ENCODE measurements around the gene PIBF1.
"Not testable (repeated sequence)": the region's sequence is repeated elsewhere in the genome, so short reads cannot be mapped to it uniquely, and the experiment has no call there.

Gene PIBF1

GRCh38 chr13:73018336-73018735 lies 236.4 kb downstream of the PIBF1 start:
- no peak for DNase-seq (ENCODE audit: low read depth)

GRCh38 chr13:73025217-73026012 lies 243.5 kb downstream of the PIBF1 start:
- DNase-seq (ENCODE audit: low read depth) = no peak

- DNase-seq (ENCODE audit: low read depth) = no peak
Measured at GRCh38 chr13:73034901-73035300, 253.0 kb downstream of the PIBF1 start.

GRCh38 chr13:73035660-73036059 lies 253.7 kb downstream of the PIBF1 start:
- no peak for DNase-seq (ENCODE audit: low read depth)

- no peak for DNase-seq (ENCODE audit: low read depth)
Measured at GRCh38 chr13:73036566-73036965, 254.6 kb downstream of the PIBF1 start.

- DNase-seq (ENCODE audit: low read depth) = no peak
Measured at GRCh38 chr13:73038064-73038463, 256.1 kb downstream of the PIBF1 start.

GRCh38 chr13:73039201-73040108 lies 257.5 kb downstream of the PIBF1 start:
- DNase-seq (ENCODE audit: low read depth) = no peak

GRCh38 chr13:73040484-73040883 lies 258.6 kb downstream of the PIBF1 start:
- DNase-seq (ENCODE audit: low read depth) = no peak

GRCh38 chr13:73040968-73041596 lies 259.1 kb downstream of the PIBF1 start:
- no peak for DNase-seq (ENCODE audit: low read depth)

GRCh38 chr13:73045031-73045430 lies 263.1 kb downstream of the PIBF1 start:
- no peak for DNase-seq (ENCODE audit: low read depth)

GRCh38 chr13:73048615-73049014 lies 266.7 kb downstream of the PIBF1 start:
- DNase-seq (ENCODE audit: low read depth) = not testable (repeated sequence)

GRCh38 chr13:73054712-73055111 lies 272.8 kb downstream of the PIBF1 start:
- DNase-seq (ENCODE audit: low read depth) = no peak

- DNase-seq (ENCODE audit: low read depth) = no peak
Measured at GRCh38 chr13:73055813-73056564, 274.1 kb downstream of the PIBF1 start.

- DNase-seq (ENCODE audit: low read depth) = no peak
Measured at GRCh38 chr13:73056565-73056962, 274.6 kb downstream of the PIBF1 start.

- DNase-seq (ENCODE audit: low read depth) = no peak
Measured at GRCh38 chr13:73057284-73058063, 275.5 kb downstream of the PIBF1 start.

GRCh38 chr13:73058064-73058313 lies 276.1 kb downstream of the PIBF1 start:
- no peak for DNase-seq (ENCODE audit: low read depth)

GRCh38 chr13:73058432-73058735 lies 276.5 kb downstream of the PIBF1 start:
- no peak for DNase-seq (ENCODE audit: low read depth)

GRCh38 chr13:73058736-73059459 lies 277.0 kb downstream of the PIBF1 start, which contains the start of gene KLF5:
Gene KLF5, plus strand, starts transcription at chr13:73059005. Its CDS starts 323 bp downstream, at chr13:73059328.
- peak; percentile 88 for DNase-seq (ENCODE audit: low read depth)

GRCh38 chr13:73059460-73060250 lies 277.7 kb downstream of the PIBF1 start:
- peak; percentile 17 for DNase-seq (ENCODE audit: low read depth)
